GM12865 (cell line): ENCODE results near the gene HTR1E.

Source experiments
- DNase-seq: peaks from one replicate; pipeline ENCODE4 v3.0.0; 2010; ENCODE audit warnings: low read depth
- H3K4me3 ChIP-seq: 2 replicates; pipeline ENCODE4 v1.5.1; 2011; ENCODE audit warnings: mild to moderate bottlenecking, low read depth, low read length, control low read depth
- CTCF ChIP-seq: IDR thresholded peaks from 2 replicates; pipeline ENCODE4 v1.5.1; 2011; ENCODE audit warnings: low read length, control low read depth, low read depth, inconsistent platforms; ENCODE audit not compliant: insufficient read depth; ENCODE audit errors: missing control alignments

Gene HTR1E

GRCh38 chr6:86952991-86953390, 15.7 kb downstream of the HTR1E start:
- H3K4me3 ChIP-seq = no peak overlapping the region
- no peak for TF ChIP-seq CTCF
- DNase-seq = no peak

- no peak for TF ChIP-seq CTCF
- no peak for DNase-seq
- H3K4me3 ChIP-seq = no peak overlapping the region
Observed at GRCh38 chr6:86959656-86960055, 22.3 kb downstream of the HTR1E start.

DNA sequence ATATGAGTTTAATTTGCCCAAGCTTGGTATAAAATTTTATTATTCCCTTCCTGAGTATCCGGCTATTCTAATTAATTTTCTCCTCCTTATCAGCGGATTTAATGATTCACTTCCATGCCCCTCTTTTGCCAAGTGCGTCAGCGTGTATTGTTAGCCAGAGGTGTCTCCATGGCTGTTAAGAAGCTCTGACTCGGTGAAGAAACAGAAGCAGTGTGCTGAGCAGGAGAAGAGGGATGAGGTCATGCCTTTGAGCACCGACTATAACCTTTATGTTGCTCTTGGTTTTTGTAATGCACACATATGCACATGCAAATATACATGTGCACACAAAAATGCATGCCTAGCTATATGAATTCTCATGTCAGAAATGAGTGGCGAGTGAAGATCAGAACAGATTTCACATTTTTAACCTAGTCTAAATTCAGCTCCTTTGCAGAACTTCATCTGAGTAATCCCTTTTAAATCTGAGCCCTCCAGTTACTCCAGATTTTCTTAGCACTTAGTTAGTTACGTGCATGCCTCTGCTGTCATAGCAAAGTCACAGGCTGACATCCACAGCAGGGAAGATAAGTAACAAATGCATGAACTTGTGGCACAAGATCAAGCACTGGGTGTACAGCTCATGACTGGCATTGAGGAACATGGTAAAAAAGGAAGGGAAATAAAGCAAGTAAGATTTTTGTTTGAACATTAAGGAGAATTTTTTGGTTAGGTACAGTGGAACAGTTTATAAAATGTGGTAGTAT, 24.3 kb downstream of the HTR1E start:
- DNase-seq = no peak
- H3K4me3 ChIP-seq = no peak overlapping the region
- TF ChIP-seq CTCF = no peak

DNA sequence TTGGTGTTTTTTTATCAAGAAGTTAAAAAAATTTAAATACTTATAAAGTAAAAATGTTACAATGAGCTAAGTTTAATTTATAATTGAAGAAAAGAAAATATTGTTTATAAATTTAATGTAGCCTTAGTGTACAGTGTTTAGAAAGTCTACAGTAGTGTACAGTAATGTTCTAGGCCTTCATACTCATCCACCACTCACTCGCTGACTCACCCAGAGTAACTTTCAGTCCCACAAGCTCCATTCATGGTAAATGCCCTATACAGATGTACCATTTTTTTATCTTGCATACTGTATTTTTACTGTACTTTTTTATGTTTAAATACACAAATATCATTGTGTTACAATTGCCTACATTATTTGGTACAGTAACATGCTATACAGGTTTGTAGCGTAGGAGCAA, 26.0 kb downstream of the HTR1E start:
- DNase-seq = no peak

GRCh38 chr6:86964029-86964579, 26.8 kb downstream of the HTR1E start:
- TF ChIP-seq CTCF = no peak
- DNase-seq = no peak
- no peak overlapping the region for H3K4me3 ChIP-seq

More for the DNA sequence above, 26.0 kb downstream of the HTR1E start:
- TF ChIP-seq CTCF = no peak
- no peak overlapping the region for H3K4me3 ChIP-seq

DNA sequence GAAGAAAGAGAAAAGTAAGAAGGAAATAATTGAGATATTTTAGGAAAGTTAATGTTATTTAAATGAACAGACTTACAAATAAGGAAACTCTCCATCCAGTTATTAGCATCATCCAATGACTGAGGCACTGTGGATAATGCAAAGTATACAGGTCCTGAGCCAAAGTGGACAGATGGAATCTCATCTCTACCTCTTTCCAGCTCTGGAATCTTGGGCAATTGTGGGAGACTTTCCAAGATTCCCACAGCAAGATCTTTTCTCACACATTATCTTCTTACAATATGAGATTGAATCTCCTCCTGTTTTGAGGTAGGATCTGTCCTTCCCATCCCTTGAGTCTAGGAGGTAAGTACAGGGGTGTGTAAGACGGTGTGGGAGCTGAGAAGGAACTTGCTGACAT, 28.9 kb downstream of the HTR1E start:
- DNase-seq = no peak
- no peak overlapping the region for H3K4me3 ChIP-seq
- no peak for TF ChIP-seq CTCF

GRCh38 chr6:86969573-86969972, 32.2 kb downstream of the HTR1E start:
- H3K4me3 ChIP-seq = no peak overlapping the region
- TF ChIP-seq CTCF = no peak
- no peak for DNase-seq
